Psoas muscle (tissue), 8 donors: ENCODE results near the gene CLEC18A. TPM values are rescaled to one million over a fixed set of nuclear protein-coding genes. Genes with fewer than 3 reads are reported as not detected.
"Not testable (repeated sequence)": the region's sequence is repeated elsewhere in the genome, so short reads cannot be mapped to it uniquely, and the experiment has no call there.

Source experiments
- ATAC-seq, 4 donors: fragments of 200-7000 bp; cut with Tn5 transposase; one replicate each; pipeline ENCODE4 v1.9.1; 2020; ENCODE audit warnings: moderate library complexity in 3 of 4, mild to moderate bottlenecking in 2 of 4
- DNase-seq, 2 donors: peaks; one replicate each; pipeline ENCODE4 v3.0.0-alpha.2; 2020
- H3K27ac ChIP-seq: fragments of 200-600 bp; one replicate; pipeline ENCODE4 v1.8.0; 2022
- H3K27me3 ChIP-seq, 3 donors: fragments of 200-600 bp in 1 of 3; one replicate each; pipeline versions ENCODE4 v1.6.1 to v1.8.0; 2013 to 2022; ENCODE audit warnings: low read length in 2 of 3, mild to moderate bottlenecking in 2 of 3, moderate library complexity in 1 of 3; ENCODE audit not compliant: insufficient read depth in 3 of 3
- H3K36me3 ChIP-seq, 2 donors: fragments of 200-600 bp in 1 of 2; one replicate each; pipeline versions ENCODE4 v1.6.1 to v1.8.0; 2013 to 2022; ENCODE audit warnings: low read depth in 1 of 2, mild to moderate bottlenecking in 1 of 2, moderate library complexity in 1 of 2; ENCODE audit not compliant: insufficient read depth in 1 of 2
- H3K4me1 ChIP-seq: fragments of 200-600 bp; one replicate; pipeline ENCODE4 v1.8.0; 2022
- H3K4me3 ChIP-seq: fragments of 200-600 bp; one replicate; pipeline ENCODE4 v1.8.0; 2022; ENCODE audit warnings: mild to moderate bottlenecking
- H3K9me3 ChIP-seq: fragments of 200-600 bp; one replicate; pipeline ENCODE4 v1.8.0; 2022
- WGBS, 3 donors: extraction: QIAGEN DNeasy Blood & Tissue Kit; methylation state at CpG; one replicate each; pipeline versions ENCODE4 v1.1.6 to v1.1.7; 2013; 5-methylcytosine and 5-hydroxymethylcytosine counted together
- intact Hi-C, 2 donors: fragments of 100-400 bp; cut with DNase I; formaldehyde crosslinking; loops; one replicate each; pipeline versions ENCODE4 v1.11.0 to v1.14.2; 2022
- polyA plus RNA-seq, 3 donors: library from polyadenylated mRNA; stranded (reverse); fragments of 200-250 nt; gene quantifications; one replicate each; pipeline ENCODE4 v1.2.3, GENCODE V29; 2013
- total RNA-seq, 4 donors: library from RNA; stranded (reverse); fragmentation: NEBNext Ultra II Directional in 2 of 4; extraction: Animal tissue kit (Norgen Biotek cat#: 25700) in 2 of 4; gene quantifications; one replicate each; pipeline versions ENCODE4 v1.2.1 to v1.2.4, GENCODE V29; 2021 to 2023
- donor health status: healthy with polysubstance abuse.
- donor health status: DM: no; HTN: no; CAD: no; lungs with moderate emphysema.
- donor health status: Bipolar disorder and iron deficiency.
- donor health status: healthy.
- donor health status: DM: yes; HTN: yes; CAD: no.
- donor health status: DM: no; HTN: no; CAD: no.
- donor health status: DM: no; HTN: no; CAD: no.
- donor health status: DM: yes; HTN: yes; CAD: no.

Gene CLEC18A
- total and polyA plus RNA-seq, 7 donors = 0.10 to 0.27 (median 0.22) TPM; not detected in 2

GRCh38 chr16:69964960-69965660 lies 14.0 kb downstream of the CLEC18A start:
- WGBS, 3 donors = 11 to 77% (median 40%) methylated on average over 2 to 52 of the region's 68 CpGs
- Histone ChIP-seq H3K27ac (peak overlapping the region; percentile 58), H3K4me3 (peak overlapping the region; percentile 67)
- H3K36me3 ChIP-seq, intact Hi-C loops, H3K27me3 ChIP-seq, H3K4me1 ChIP-seq, H3K9me3 ChIP-seq: not testable (repeated sequence)
- DNase-seq = peak; percentile 70 to 84
- ATAC-seq = peak; percentile 72 to 92 (median 78)

GRCh38 chr16:69965661-69966054 lies 14.5 kb downstream of the CLEC18A start:
- DNase-seq, H3K9me3 ChIP-seq, intact Hi-C loops, H3K36me3 ChIP-seq, H3K4me1 ChIP-seq, H3K27me3 ChIP-seq: not testable (repeated sequence)
- Histone ChIP-seq H3K4me3 (peak overlapping the region; percentile 67), H3K27ac (peak overlapping the region; percentile 58)
- 14 to 22% methylated on average over 5 of the region's 24 CpGs; no CpG with 5 or more reads in 1 of the 3 donors for WGBS, 3 donors
- peak in 3 of 4 donors; percentile 24 to 62 (median 31) for ATAC-seq

GRCh38 chr16:69967688-69968087 lies 16.6 kb downstream of the CLEC18A start:
- H3K4me1 ChIP-seq, H3K27ac ChIP-seq, H3K27me3 ChIP-seq, H3K9me3 ChIP-seq, H3K4me3 ChIP-seq, intact Hi-C loops, DNase-seq, H3K36me3 ChIP-seq, ATAC-seq: not testable (repeated sequence)
- WGBS, 3 donors = no CpG with 5 or more reads among the region's 5 CpGs

- H3K36me3 ChIP-seq, H3K4me3 ChIP-seq, H3K27me3 ChIP-seq, H3K9me3 ChIP-seq, H3K27ac ChIP-seq, intact Hi-C loops, H3K4me1 ChIP-seq, ATAC-seq, DNase-seq: not testable (repeated sequence)
- WGBS, 3 donors = no CpG with 5 or more reads among the region's 10 CpGs
Measured at GRCh38 chr16:69968125-69968524, 17.0 kb downstream of the CLEC18A start.

GRCh38 chr16:69969657-69970056 lies 18.5 kb downstream of the CLEC18A start:
- H3K4me1 ChIP-seq, DNase-seq, H3K27ac ChIP-seq, H3K36me3 ChIP-seq, ATAC-seq, intact Hi-C loops, H3K4me3 ChIP-seq, H3K27me3 ChIP-seq, H3K9me3 ChIP-seq: not testable (repeated sequence)
- WGBS, 3 donors = 60 to 72% (median 67%) methylated on average over 1 to 4 of the region's 4 CpGs

- H3K27me3 ChIP-seq, H3K36me3 ChIP-seq, DNase-seq, H3K9me3 ChIP-seq, H3K4me3 ChIP-seq, H3K4me1 ChIP-seq, intact Hi-C loops, H3K27ac ChIP-seq, ATAC-seq: not testable (repeated sequence)
- WGBS, 3 donors = 88 to 100% (median 91%) methylated on average over 2 to 4 of the region's 7 CpGs
Measured at GRCh38 chr16:69972120-69972519, 21.0 kb downstream of the CLEC18A start.

- ATAC-seq, H3K27ac ChIP-seq, H3K4me1 ChIP-seq, DNase-seq, intact Hi-C loops, H3K27me3 ChIP-seq, H3K9me3 ChIP-seq, H3K4me3 ChIP-seq, H3K36me3 ChIP-seq: not testable (repeated sequence)
- 85 to 100% (median 90%) methylated on average over 2 to 8 of the region's 8 CpGs for WGBS, 3 donors
Measured at GRCh38 chr16:69972935-69973334, 21.8 kb downstream of the CLEC18A start.

GRCh38 chr16:69985196-69985595 lies 34.1 kb downstream of the CLEC18A start:
- 82 to 100% (median 91%) methylated on average over 1 of the region's 1 CpG for WGBS, 3 donors
- not testable (repeated sequence) for H3K36me3 ChIP-seq

GRCh38 chr16:69997956-69998355 lies 46.8 kb downstream of the CLEC18A start:
- DNase-seq, H3K4me3 ChIP-seq, H3K27ac ChIP-seq, ATAC-seq, H3K9me3 ChIP-seq, intact Hi-C loops, H3K4me1 ChIP-seq, H3K27me3 ChIP-seq: not testable (repeated sequence)
- H3K36me3 ChIP-seq = peaks cover 0 to 16% of the 10 kb centered on the region in 2 donors
- WGBS, 3 donors = 61 to 88% (median 85%) methylated on average over 3 of the region's 3 CpGs

More at GRCh38 chr16:69985196-69985595, 34.1 kb downstream of the CLEC18A start:
- H3K27me3 ChIP-seq, DNase-seq, H3K27ac ChIP-seq, H3K9me3 ChIP-seq, H3K4me3 ChIP-seq, H3K4me1 ChIP-seq, ATAC-seq, intact Hi-C loops: not testable (repeated sequence)

- H3K27me3 ChIP-seq, H3K9me3 ChIP-seq, H3K4me1 ChIP-seq, ATAC-seq, H3K36me3 ChIP-seq, H3K4me3 ChIP-seq, H3K27ac ChIP-seq, intact Hi-C loops, DNase-seq: not testable (repeated sequence)
- WGBS, 3 donors = 82 to 90% (median 85%) methylated on average over 9 of the region's 9 CpGs
Measured at GRCh38 chr16:69999801-70000200, 48.7 kb downstream of the CLEC18A start.

- intact Hi-C loops, H3K9me3 ChIP-seq, ATAC-seq, H3K4me3 ChIP-seq, H3K27ac ChIP-seq, H3K4me1 ChIP-seq, H3K27me3 ChIP-seq, DNase-seq: not testable (repeated sequence)
- H3K36me3 ChIP-seq = peaks cover 0 to 18% of the 10 kb centered on the region in 2 donors
- WGBS, 3 donors = 95 to 100% (median 95%) methylated on average over 2 of the region's 2 CpGs
Measured at GRCh38 chr16:70003511-70003910, 52.4 kb downstream of the CLEC18A start.
